NCI-H510A (cell line): ENCODE measurements around the gene MRPL45.
A peak's percentile ranks its signal among the peaks of the same experiment; 100 is the strongest.

ENCODE experiments used
- DNase-seq: peaks from one replicate; lab custom pipeline; 2025; lab: John Stamatoyannopoulos, UW

MRPL45 gene

DNA sequence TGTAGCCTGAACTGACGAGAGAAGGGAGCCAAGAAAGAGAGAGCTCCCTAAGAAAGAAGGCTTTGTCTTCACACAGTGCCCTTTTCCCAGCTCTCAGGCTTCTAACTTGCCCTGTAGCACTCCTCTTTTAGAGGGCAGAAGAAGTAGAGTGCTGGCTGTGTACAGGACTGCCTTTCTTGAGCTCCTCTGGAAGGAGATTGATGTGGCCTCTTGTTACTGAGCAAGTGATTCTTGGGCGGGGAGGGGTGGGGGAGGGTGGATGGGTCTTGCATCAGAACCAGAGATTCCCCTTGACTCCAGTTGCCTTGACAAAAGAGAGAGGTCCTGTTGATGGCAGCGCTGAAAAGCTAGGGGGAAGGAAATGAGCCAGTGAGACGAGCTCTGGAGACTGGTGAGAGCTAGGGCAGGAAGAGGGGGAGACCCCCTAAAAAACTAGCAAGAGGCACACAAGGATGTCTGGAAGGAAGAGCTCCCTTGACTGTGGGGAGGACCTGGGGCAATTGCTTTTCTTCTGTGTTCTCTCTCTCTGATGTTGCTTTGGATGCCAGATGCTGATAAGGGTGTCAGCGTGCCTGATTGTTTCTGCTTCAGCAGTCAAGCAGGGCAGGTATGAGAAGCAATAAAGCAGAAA lies 28.4 kb downstream of the MRPL45 start:
- DNase-seq: no peak

- DNase-seq: no peak
Observed at GRCh38 chr17:38326996-38327792, 30.2 kb downstream of the MRPL45 start.

GRCh38 chr17:38327936-38328335 lies 31.0 kb downstream of the MRPL45 start:
- DNase-seq: no peak

DNA sequence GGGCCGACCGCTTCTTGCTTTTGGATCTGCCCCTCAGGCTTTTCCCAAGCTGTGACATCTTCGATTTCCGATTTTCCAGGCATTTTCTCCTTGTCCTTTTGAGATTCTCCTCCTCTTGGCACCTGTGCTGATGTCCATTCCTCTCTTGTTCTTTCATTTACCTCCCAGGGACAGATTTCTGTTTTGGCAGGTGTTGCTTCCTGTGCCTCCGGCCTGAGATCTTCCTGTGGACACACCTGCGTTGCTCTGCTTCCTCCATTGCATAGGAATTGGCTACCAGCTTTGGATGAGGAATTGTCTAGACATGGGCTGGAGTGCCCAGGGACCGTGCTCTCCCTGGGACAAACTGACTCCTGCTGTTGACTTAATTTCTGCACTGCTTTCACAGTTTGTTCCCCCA lies 31.7 kb downstream of the MRPL45 start:
- peak; percentile 3 for DNase-seq

GRCh38 chr17:38329284-38329683 lies 32.3 kb downstream of the MRPL45 start:
- no peak for DNase-seq

DNA sequence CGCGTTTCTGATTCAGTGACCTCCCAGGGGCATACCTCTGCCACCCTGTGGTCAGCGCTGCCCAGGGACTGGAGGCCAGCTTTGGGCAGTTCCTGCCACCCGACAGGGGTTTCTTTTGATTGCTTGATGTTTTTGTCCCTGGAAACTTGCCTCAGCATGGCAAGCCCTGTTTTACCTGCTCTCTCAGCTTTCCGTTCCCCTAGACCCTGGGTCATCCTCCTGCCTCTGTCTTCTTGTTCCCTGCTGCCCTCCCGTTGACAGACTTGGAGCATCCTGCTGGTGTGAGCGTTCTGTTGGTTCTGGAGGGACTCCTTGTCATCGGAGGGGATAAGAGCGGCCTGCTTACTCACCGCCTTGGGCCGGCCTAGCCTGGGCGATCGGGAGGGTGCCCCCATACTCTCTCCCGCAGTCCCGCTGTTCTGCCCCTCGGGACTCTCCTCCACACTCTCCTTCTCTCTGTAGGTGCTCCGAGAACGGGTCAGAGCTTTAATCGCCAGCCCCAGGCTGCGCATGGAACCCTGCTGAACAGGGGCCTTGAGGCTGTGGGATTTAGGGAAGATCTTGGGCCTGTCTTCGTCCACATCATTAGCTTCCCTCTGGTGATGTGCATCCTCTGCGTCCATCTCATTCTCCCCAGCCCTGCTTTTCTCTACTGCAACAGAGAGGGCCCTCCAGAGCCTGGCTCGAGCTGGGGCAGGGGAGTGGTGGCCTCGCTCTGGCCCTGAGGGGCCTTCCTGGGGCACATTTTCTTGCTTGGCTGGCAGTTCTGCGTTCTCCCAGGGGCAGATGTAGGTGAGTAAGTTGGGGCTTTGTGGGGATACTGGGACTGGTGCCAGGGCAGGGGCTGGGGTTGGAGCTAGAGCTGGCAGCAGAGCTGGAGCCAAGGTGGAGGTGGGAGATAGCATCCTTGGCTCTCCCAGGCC lies 33.1 kb downstream of the MRPL45 start:
- no peak for DNase-seq

GRCh38 chr17:38330941-38331411 lies 34.0 kb downstream of the MRPL45 start:
- no peak for DNase-seq

DNA sequence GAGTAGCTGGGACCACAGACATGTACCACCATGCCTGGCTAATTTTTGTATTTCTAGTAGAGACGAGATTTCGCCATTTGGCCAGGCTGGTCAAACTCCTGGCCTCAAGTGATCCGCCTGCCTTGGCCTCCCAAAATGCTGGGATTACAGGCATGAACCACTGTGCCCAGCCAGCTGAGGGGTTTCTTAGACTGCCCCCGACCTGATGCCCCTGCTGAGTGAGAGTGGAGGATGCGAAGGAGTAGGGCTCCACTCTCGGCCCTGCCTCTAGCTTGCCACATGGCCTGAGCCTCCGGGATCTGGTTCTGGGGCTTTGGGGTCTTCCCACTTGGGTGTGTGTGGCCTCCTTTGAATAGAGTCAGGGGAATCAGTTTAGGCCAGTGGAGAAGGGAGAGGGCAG lies 35.8 kb downstream of the MRPL45 start:
- no peak for DNase-seq

DNA sequence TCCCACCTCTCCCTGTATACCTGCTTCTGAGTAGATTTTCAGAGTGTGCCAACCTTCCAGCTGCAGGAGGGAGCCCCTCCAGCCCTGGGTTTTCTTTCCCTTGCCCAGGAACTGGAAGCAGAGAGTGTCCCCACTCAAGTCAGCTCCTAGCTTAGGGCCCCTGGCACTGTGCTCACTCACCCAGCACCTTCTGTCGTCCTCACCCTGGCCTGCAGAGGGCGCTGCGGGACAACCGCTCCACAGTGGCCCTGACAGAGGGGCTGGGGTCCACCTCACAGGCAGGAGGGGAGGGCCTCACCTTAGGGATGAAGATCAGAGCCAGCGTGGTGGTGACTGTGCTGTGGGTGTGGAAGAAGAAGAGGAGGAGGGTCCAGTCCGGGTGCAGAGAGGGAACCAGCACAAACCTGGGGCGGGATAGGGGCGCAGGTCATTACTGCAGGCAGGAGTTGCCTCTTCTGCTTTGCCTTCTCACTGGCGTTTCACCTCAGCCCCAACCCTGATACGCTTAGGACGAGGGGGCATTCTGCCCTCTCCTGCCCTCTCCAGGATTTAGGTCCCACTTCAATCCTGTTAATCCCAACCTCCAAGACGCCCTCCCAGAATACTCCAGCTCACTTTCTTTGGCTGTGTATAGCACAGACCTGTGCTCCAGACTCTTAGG lies 36.8 kb downstream of the MRPL45 start:
- DNase-seq: peak; percentile 3

- DNase-seq: no peak
Observed at GRCh38 chr17:38334480-38335364, 37.8 kb downstream of the MRPL45 start.

DNA sequence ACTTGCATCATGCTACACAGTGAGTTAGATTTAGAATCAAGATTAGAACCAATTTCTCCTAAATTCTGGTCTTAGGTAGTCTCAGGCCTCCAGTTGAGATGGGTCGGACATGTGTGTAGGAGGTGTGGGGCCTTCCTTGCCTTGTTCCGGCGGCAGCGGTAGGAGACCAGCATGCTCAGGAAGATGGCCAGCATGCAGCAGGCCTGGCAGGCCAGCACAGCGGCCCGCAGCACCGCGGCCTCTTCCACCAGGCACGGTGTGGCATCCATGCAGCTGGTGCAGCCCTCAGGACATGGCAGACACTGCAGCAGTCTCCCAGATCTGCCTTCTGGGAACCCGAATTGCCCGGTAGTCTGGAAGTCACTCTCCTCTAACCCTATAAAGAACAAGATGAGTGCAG lies 39.9 kb downstream of the MRPL45 start:
- DNase-seq: no peak

DNA sequence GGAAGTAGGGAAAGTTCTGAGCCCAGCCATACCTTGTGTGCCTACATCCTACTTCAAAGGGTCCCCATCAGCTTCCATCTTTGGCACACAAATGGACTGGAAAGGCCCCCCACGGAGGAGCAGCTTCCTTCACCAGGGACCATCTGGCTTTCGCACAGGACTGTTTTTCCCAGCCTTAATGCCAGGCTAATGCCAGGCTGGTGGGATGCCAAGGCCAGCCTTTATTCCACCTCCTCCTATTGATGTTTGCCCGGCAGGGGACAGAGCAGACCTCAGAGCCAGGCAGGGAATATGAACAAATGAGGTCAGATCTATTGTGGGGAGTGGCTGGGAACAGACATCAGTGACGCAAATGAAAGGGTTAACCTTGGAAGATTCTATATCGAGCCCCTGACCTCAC lies 41.1 kb downstream of the MRPL45 start:
- no peak for DNase-seq

- DNase-seq: no peak
Observed at GRCh38 chr17:38338535-38338934, 41.6 kb downstream of the MRPL45 start.

DNA sequence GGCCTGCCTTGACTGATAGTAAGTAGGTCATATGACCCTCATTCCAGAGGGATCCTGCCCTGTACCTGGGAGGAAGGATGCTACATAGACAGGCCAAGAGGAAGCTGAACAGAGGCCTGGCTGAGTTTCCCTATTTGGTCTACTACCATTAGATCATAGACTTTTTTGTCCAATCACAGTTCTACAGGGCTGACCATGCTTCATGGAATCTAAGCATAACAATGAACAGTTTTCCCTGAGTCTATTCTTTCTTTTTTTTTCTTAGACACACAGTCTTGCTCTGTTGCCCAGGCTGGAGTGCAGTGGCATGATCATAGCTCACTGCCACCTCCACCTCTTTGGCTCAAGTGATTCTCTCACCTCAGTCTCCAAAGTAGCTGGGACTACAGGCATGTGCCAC lies 42.9 kb downstream of the MRPL45 start:
- no peak for DNase-seq

DNA sequence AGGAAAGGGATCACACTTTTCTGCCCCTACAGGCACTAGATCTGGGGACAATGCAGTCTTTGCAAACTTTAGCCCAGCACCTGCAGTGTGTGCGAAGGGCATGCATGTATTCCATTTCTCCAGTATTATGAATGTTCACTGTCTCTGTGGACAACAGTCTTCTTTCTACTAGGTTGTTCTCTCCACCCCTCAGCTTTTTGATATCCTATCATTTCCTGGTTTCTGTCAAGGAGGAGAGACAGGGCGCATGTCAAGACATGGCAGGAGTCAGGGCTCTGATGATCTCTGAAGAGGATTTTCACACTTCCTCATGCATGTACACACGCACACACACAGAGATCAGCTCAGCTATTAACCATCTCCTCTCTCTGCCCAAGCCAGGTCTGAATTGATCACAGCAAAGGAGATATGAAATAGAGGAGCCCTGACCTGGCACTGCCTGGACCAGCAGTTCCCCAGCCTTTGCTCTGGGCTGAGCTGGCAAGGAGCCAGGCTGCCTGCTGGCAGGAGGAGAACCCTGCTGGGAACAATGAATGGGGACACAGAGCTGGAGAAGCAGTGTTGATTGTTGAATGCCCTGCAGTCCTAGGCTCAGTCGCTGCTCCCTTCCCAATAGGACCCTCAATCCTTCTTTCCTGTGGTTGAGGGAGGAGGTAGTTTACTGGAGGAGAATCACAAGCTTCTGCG lies 44.2 kb downstream of the MRPL45 start:
- peak; percentile 91 for DNase-seq

- no peak for DNase-seq
Observed at GRCh38 chr17:38342886-38343607, 46.1 kb downstream of the MRPL45 start.

GRCh38 chr17:38343608-38344419 lies 46.8 kb downstream of the MRPL45 start, which contains the start of gene GPR179:
TSS of gene GPR179 (minus strand) at chr17:38343956. CDS start at chr17:38343789, 167 bp downstream.
- DNase-seq: no peak

DNA sequence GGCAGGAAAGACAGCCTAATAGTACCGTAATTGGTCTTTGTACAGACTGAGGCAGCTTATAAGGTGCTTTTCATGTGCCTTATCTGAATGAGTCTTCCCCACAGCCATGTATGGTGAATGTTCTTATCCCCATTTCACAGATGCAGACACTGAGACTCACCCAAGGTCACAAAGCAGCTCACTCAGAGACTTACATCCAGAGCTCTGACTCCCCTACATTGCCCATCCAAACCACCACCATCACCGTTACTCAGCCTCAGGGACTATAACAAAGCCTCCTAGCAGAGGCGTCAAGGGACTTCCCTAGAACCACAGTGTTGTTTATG lies 47.4 kb downstream of the MRPL45 start:
- DNase-seq: no peak

GRCh38 chr17:38345743-38346142 lies 48.8 kb downstream of the MRPL45 start:
- no peak for DNase-seq
